SK-N-SH (cell line): ENCODE data around the gene AFF3. TPM values are rescaled to one million over a fixed set of nuclear protein-coding genes. Genes with fewer than 3 reads are reported as not detected.

Experiments
- CTCF ChIA-PET: fragments of 300-600, 350-600 bp; formaldehyde crosslinking; extraction: SDS; loops from one replicate; lab custom pipeline; 2021; lab: Yijun Ruan, JAX
- POLR2A ChIA-PET: fragments of 350-600 bp; sonication (Branson Sonifier 250); formaldehyde crosslinking; extraction: SDS; loops from one replicate; lab custom pipeline; 2020; ENCODE audit warnings: antibody characterized with exemption, inconsistent platforms; lab: Yijun Ruan, JAX
- DNase-seq: peaks from one replicate; pipeline ENCODE4 v3.0.0; 2012
- H2AFZ ChIP-seq: fragments of 200-600 bp; sonication (generic); 2 replicates; pipeline ENCODE4 v1.8.1; 2016; ENCODE audit warnings: antibody characterized with exemption, mild to moderate bottlenecking, low read depth
- H3F3A ChIP-seq: fragments of 200-600 bp; sonication (generic); replicated peaks from 2 replicates; pipeline ENCODE3; 2016; ENCODE audit warnings: antibody characterized with exemption, mild to moderate bottlenecking; ENCODE audit not compliant: insufficient read depth
- H3K27ac ChIP-seq, 2 experiments: fragments of 200-500 bp in 1 of 2; fragments of 200-600 bp in 1 of 2; sonication (Bioruptor generic) in 1 of 2; sonication (generic), shearing (Covaris generic) in 1 of 2; 2 replicates each; pipeline versions ENCODE4 v1.5.1 to v1.6.1; 2014 to 2016; ENCODE audit warnings: low read depth in 2 of 2, inconsistent platforms in 1 of 2, low read length in 1 of 2, mild to moderate bottlenecking in 1 of 2, mixed read lengths in 1 of 2
- H3K27me3 ChIP-seq: fragments of 200-600 bp; sonication (generic), shearing (Covaris generic); 2 replicates; pipeline ENCODE4 v1.6.1; 2016; ENCODE audit warnings: mixed run types; ENCODE audit not compliant: insufficient read depth
- H3K36me3 ChIP-seq, 2 experiments: fragments of 200-500 bp in 1 of 2; fragments of 200-600 bp in 1 of 2; sonication (Bioruptor generic) in 1 of 2; sonication (generic) in 1 of 2; replicated peaks in 1 of 2; 2 replicates each; pipeline versions ENCODE3 to v1.5.1; 2014 to 2016; ENCODE audit warnings: low read length in 1 of 2, mild to moderate bottlenecking in 1 of 2; ENCODE audit not compliant: insufficient read depth in 2 of 2, control insufficient read depth in 1 of 2
- H3K4me1 ChIP-seq, 2 experiments: fragments of 200-500 bp in 1 of 2; fragments of 200-600 bp in 1 of 2; sonication (Bioruptor generic) in 1 of 2; sonication (generic), shearing (Covaris generic) in 1 of 2; 2 replicates each; pipeline versions ENCODE4 v1.5.1 to v1.6.1; 2014 to 2016; ENCODE audit warnings: low read depth in 1 of 2, low read length in 1 of 2, mixed run types in 1 of 2; ENCODE audit not compliant: insufficient read depth in 2 of 2, control insufficient read depth in 1 of 2
- H3K4me2 ChIP-seq: fragments of 200-600 bp; sonication (generic), shearing (Covaris generic); 2 replicates; pipeline ENCODE4 v1.6.1; 2017; ENCODE audit warnings: mixed run types
- H3K4me3 ChIP-seq, 2 experiments: fragments of 200-500 bp in 1 of 2; fragments of 200-600 bp in 1 of 2; sonication (Bioruptor generic) in 1 of 2; sonication (generic), shearing (Covaris generic) in 1 of 2; 2 replicates each; pipeline versions ENCODE4 v1.5.1 to v1.8.1; 2014 to 2016; ENCODE audit warnings: low read depth in 2 of 2, inconsistent platforms in 1 of 2, low read length in 1 of 2, mild to moderate bottlenecking in 1 of 2, mixed read lengths in 1 of 2, moderate library complexity in 1 of 2
- H3K79me2 ChIP-seq: fragments of 200-600 bp; sonication (generic); 2 replicates; pipeline ENCODE4 v1.8.1; 2017; ENCODE audit warnings: mild to moderate bottlenecking; ENCODE audit not compliant: insufficient read depth
- H3K9ac ChIP-seq: fragments of 200-600 bp; sonication (generic); 2 replicates; pipeline ENCODE4 v1.6.1; 2017; ENCODE audit warnings: mixed run types
- H3K9me2 ChIP-seq: fragments of 200-600 bp; sonication (generic); 2 replicates; pipeline ENCODE4 v1.6.1; 2017; ENCODE audit warnings: mixed run types
- H3K9me3 ChIP-seq: fragments of 200-600 bp; sonication (generic); 2 replicates; pipeline ENCODE4 v1.6.1; 2017; ENCODE audit warnings: mixed run types, mild to moderate bottlenecking, moderate library complexity
- H4K20me1 ChIP-seq: fragments of 200-600 bp; sonication (generic); 2 replicates; pipeline ENCODE4 v1.6.1; 2017; ENCODE audit warnings: mild to moderate bottlenecking, mixed run types; ENCODE audit not compliant: insufficient read depth
- EP300 ChIP-seq, 2 experiments: IDR thresholded peaks; 2 replicates each; pipeline versions ENCODE4 v1.4.0 to v1.6.1; 2012; ENCODE audit warnings: borderline replicate concordance in 1 of 2, low read depth in 1 of 2, low read length in 1 of 2
- EZH2phosphoT487 ChIP-seq: fragments of 200-600 bp; sonication (generic); IDR thresholded peaks from 2 replicates; pipeline ENCODE4 v1.6.1; 2017; ENCODE audit warnings: low read depth, mixed run types, mild to moderate bottlenecking, antibody characterized with exemption, moderate library complexity, borderline replicate concordance
- FOSL2 ChIP-seq: IDR thresholded peaks from 2 replicates; pipeline ENCODE4 v1.4.0; 2012; ENCODE audit warnings: low read depth, mild to moderate bottlenecking, moderate library complexity, borderline replicate concordance
- FOXM1 ChIP-seq: IDR thresholded peaks from 2 replicates; pipeline ENCODE4 v1.4.0; 2012; ENCODE audit warnings: low read depth, mild to moderate bottlenecking
- GABPA ChIP-seq: IDR thresholded peaks from 2 replicates; pipeline ENCODE4 v1.4.0; 2012; ENCODE audit warnings: low read depth, mild to moderate bottlenecking
- GATA2 ChIP-seq: sonication (generic); formaldehyde crosslinking; IDR thresholded peaks from 2 replicates; pipeline ENCODE4 v1.5.0; 2020; ENCODE audit warnings: mild to moderate bottlenecking, missing genetic modification reagents
- IRF3 ChIP-seq: fragments of 150-350 bp; IDR thresholded peaks from 2 replicates; pipeline ENCODE4 v1.6.1; 2016; ENCODE audit warnings: mild to moderate bottlenecking, low read depth, low read length
- JUND ChIP-seq: IDR thresholded peaks from 2 replicates; pipeline ENCODE4 v1.4.0; 2012
- MEF2A ChIP-seq: IDR thresholded peaks from 2 replicates; pipeline ENCODE4 v1.4.0; 2012; ENCODE audit warnings: low read depth, borderline replicate concordance
- NRF1 ChIP-seq: IDR thresholded peaks from 2 replicates; pipeline ENCODE4 v1.6.1; 2012; ENCODE audit warnings: low read depth, mild to moderate bottlenecking, low read length
- POLR2AphosphoS5 ChIP-seq: IDR thresholded peaks from 2 replicates; pipeline ENCODE4 v1.6.1; 2012; ENCODE audit warnings: low read depth, low read length
- RAD21 ChIP-seq: IDR thresholded peaks from 2 replicates; pipeline ENCODE4 v1.6.1; 2012; ENCODE audit warnings: mild to moderate bottlenecking, low read length
- RCOR1 ChIP-seq: fragments of 150-350 bp; IDR thresholded peaks from 2 replicates; pipeline ENCODE4 v1.6.1; 2017; ENCODE audit warnings: antibody characterized with exemption, low read length
- REST ChIP-seq: IDR thresholded peaks from 2 replicates; pipeline ENCODE4 v1.6.1; 2012; ENCODE audit warnings: mild to moderate bottlenecking, low read depth, low read length, moderate library complexity
- RFX5 ChIP-seq: IDR thresholded peaks from 2 replicates; pipeline ENCODE4 v1.6.1; 2012; ENCODE audit warnings: mild to moderate bottlenecking, improper control_type of control experiment, low read length
- SIN3A ChIP-seq: IDR thresholded peaks from 2 replicates; pipeline ENCODE4 v1.6.1; 2012; ENCODE audit warnings: low read depth, mild to moderate bottlenecking, low read length, moderate library complexity, borderline replicate concordance
- TEAD4 ChIP-seq: IDR thresholded peaks from 2 replicates; pipeline ENCODE4 v1.4.0; 2012; ENCODE audit warnings: mild to moderate bottlenecking, borderline replicate concordance; ENCODE audit not compliant: insufficient read depth
- YY1 ChIP-seq: IDR thresholded peaks from 2 replicates; pipeline ENCODE4 v1.4.0; 2012; ENCODE audit warnings: low read depth, mild to moderate bottlenecking
- WGBS: methylation state at CpG from one replicate; pipeline ENCODE4 v1.1.6; 2017; ENCODE audit warnings: low lambda C conversion rate; 5-methylcytosine and 5-hydroxymethylcytosine counted together
- polyA plus RNA-seq, 3 experiments: library from polyadenylated mRNA; depleted of rRNA; stranded (reverse); fragments of >200 nt; gene quantifications; 2 replicates each; pipeline ENCODE4 v1.2.3, GENCODE V29; 2012
- TF ChIP-seq, protein P1 (sequence below): IDR thresholded peaks from 2 replicates; pipeline ENCODE4; 2012
- TF ChIP-seq, protein P2 (sequence below): fragments of 150-350 bp; IDR thresholded peaks from 2 replicates; pipeline ENCODE4 v1.6.1; 2017; ENCODE audit warnings: antibody characterized with exemption, low read length, low read depth, borderline replicate concordance

AFF3 gene
- polyA plus RNA-seq, 1 of the 3 experiments (the other 2 are of a cell fraction), result 0.36 TPM

- TF ChIP-seq REST (no peak), TEAD4 (no peak), FOSL2 (no peak), POLR2AphosphoS5 (no peak), FOXM1 (no peak), RCOR1 (peak; percentile 35; the same call in 1 of the 2 replicates), GATA2 (CRISPR knock-in tag) (no peak), MEF2A (no peak), RAD21 (peak; percentile 100), RFX5 (no peak), YY1 (no peak), IRF3 (no peak), EP300 (IDR thresholded peaks at IDR 0.05; ENCODE audit: borderline replicate concordance in 1 of 2, low read depth in 1 of 2, low read length in 1 of 2) (no peak), JUND (no peak)
- TF ChIP-seq, protein P1, sequence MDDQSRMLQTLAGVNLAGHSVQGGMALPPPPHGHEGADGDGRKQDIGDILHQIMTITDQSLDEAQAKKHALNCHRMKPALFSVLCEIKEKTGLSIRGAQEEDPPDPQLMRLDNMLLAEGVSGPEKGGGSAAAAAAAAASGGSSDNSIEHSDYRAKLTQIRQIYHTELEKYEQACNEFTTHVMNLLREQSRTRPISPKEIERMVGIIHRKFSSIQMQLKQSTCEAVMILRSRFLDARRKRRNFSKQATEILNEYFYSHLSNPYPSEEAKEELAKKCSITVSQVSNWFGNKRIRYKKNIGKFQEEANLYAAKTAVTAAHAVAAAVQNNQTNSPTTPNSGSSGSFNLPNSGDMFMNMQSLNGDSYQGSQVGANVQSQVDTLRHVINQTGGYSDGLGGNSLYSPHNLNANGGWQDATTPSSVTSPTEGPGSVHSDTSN, result no peak
Observed at GRCh38 chr2:99559075-99559662, 583.2 kb downstream of the AFF3 start (continued).

DNA sequence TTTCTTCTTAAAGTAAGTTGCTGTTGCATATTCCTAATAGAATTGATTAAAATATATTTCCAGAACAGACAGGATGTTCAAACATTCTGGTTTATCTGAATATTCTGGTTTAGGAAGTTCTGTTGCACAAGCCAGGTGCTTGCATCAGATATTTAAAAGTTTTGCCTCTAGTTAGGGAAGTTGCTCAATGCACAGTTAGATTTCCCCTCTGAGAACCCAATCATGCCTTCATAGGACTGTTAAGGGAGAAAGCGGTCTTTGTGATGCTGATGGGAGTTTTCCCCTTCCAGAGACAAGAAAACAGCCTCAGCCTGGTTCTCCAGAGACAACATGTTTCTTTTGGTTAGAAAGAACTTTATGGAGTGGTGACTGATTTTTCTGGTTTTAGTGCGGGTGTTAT, 587.0 kb downstream of the AFF3 start:
- POLR2A ChIA-PET, result no interaction called here
- WGBS, result 75% methylated on average over 2 of the region's 2 CpGs
- H3F3A ChIP-seq, result no peaks in the 10 kb centered on the region
- peaks cover 0 to 6% of the 10 kb centered on the region in 2 experiments; a peak in 1 of 4 replicates for H3K4me1 ChIP-seq
- H3K79me2 ChIP-seq, result no peaks in the 10 kb centered on the region
- TF ChIP-seq, protein P2, sequence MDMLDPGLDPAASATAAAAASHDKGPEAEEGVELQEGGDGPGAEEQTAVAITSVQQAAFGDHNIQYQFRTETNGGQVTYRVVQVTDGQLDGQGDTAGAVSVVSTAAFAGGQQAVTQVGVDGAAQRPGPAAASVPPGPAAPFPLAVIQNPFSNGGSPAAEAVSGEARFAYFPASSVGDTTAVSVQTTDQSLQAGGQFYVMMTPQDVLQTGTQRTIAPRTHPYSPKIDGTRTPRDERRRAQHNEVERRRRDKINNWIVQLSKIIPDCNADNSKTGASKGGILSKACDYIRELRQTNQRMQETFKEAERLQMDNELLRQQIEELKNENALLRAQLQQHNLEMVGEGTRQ, result no peak
- TF ChIP-seq SIN3A, result no peak
- TF ChIP-seq EZH2phosphoT487, result no peak
- TF ChIP-seq FOSL2, result no peak
- TF ChIP-seq GATA2 (CRISPR knock-in tag), result no peak
- no peak for TF ChIP-seq REST
- TF ChIP-seq RFX5, result no peak
- TF ChIP-seq FOXM1, result no peak
- no peak for TF ChIP-seq NRF1
- no peak for TF ChIP-seq GABPA
- TF ChIP-seq, all 33 proteins: peak for 0
- CTCF ChIA-PET, result interaction anchor here (6.3 kb wide), 1 partner anchor 708 kb away, joined by 122 read pairs; no protein-coding TSS in a partner anchor
- no peaks in the 10 kb centered on the region for H3K9me2 ChIP-seq
- H4K20me1 ChIP-seq, result no peaks in the 10 kb centered on the region
- no peaks in the 10 kb centered on the region for H3K9me3 ChIP-seq
- H3K27ac ChIP-seq, result no peak overlapping the region
- no peak overlapping the region for H2AFZ ChIP-seq
- no peak overlapping the region for H3K4me2 ChIP-seq
- no peaks in the 10 kb centered on the region for H3K27me3 ChIP-seq
- no peak overlapping the region for H3K4me3 ChIP-seq
- DNase-seq, result no peak
- H3K9ac ChIP-seq, result no peak overlapping the region
- H3K36me3 ChIP-seq, result no peaks in the 10 kb centered on the region
